ENCODE data around the gene TRPM8.
"Not testable (repeated sequence)": the region's sequence is repeated elsewhere in the genome, so short reads cannot be mapped to it uniquely, and the experiment has no call there.

DNA sequence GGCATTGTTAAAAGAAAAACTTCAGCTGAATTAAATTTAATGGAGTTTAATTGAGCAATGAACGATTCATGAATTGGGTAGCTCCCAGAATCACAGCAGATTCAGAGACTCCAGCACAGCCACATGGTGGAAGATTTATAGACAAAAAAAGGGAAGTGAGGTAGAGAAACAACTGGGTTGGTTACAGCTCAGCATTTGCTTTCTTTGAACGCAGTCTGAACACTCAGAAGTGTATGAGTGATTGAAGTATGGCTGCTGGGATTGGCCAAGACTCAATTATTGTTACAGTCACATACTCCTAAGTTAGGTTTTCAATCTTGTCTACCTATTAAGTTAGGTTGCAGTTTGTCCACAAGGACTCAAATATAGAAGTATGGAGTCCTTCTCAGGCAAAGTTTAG is 45.0 kb upstream of the TRPM8 start:
- TF ChIP-seq, protein P1, sequence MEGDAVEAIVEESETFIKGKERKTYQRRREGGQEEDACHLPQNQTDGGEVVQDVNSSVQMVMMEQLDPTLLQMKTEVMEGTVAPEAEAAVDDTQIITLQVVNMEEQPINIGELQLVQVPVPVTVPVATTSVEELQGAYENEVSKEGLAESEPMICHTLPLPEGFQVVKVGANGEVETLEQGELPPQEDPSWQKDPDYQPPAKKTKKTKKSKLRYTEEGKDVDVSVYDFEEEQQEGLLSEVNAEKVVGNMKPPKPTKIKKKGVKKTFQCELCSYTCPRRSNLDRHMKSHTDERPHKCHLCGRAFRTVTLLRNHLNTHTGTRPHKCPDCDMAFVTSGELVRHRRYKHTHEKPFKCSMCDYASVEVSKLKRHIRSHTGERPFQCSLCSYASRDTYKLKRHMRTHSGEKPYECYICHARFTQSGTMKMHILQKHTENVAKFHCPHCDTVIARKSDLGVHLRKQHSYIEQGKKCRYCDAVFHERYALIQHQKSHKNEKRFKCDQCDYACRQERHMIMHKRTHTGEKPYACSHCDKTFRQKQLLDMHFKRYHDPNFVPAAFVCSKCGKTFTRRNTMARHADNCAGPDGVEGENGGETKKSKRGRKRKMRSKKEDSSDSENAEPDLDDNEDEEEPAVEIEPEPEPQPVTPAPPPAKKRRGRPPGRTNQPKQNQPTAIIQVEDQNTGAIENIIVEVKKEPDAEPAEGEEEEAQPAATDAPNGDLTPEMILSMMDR (IDR thresholded peaks at IDR 0.05) = not testable (repeated sequence)
- TF ChIP-seq RAD21 (conservative IDR thresholded peaks at IDR 0.05 in 1 of 2, IDR thresholded peaks at IDR 0.05 in 1 of 2); MYC (IDR thresholded peaks at IDR 0.05; ENCODE audit: borderline replicate concordance, low read length); ZC3H11A (IDR thresholded peaks at IDR 0.05); RARB (CRISPR knock-in tag; IDR thresholded peaks at IDR 0.05); JUNB (IDR thresholded peaks at IDR 0.05): not testable (repeated sequence)
- TF ChIP-seq, protein P2, sequence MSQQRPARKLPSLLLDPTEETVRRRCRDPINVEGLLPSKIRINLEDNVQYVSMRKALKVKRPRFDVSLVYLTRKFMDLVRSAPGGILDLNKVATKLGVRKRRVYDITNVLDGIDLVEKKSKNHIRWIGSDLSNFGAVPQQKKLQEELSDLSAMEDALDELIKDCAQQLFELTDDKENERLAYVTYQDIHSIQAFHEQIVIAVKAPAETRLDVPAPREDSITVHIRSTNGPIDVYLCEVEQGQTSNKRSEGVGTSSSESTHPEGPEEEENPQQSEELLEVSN (IDR thresholded peaks at IDR 0.05; ENCODE audit: borderline replicate concordance, low read depth) = not testable (repeated sequence)
